Measurements from ENCODE around the gene SBF2.

DNA sequence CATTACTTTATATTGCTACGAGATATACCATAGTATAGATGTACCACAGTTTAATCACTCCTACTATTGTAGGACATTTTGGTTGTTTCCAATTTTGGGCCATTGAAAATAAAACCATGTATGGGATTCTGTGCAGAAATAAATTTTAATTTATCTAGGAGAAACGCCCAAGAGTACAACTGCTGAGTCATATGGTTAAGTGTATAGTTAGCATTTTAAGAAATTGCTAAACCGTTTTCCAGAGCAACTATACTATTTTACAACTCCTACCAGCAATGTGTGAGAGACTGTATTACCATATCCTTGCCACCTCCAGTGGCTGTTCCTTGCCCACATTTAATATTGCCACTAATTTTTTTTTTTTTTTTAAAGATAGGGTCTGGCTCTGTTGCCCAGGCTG is 163.1 kb downstream of the SBF2 start:
- TF ChIP-seq EZH2 (IDR thresholded peaks at IDR 0.05; ENCODE audit: borderline replicate concordance, low read length) = no peak
- TF ChIP-seq, protein P1, sequence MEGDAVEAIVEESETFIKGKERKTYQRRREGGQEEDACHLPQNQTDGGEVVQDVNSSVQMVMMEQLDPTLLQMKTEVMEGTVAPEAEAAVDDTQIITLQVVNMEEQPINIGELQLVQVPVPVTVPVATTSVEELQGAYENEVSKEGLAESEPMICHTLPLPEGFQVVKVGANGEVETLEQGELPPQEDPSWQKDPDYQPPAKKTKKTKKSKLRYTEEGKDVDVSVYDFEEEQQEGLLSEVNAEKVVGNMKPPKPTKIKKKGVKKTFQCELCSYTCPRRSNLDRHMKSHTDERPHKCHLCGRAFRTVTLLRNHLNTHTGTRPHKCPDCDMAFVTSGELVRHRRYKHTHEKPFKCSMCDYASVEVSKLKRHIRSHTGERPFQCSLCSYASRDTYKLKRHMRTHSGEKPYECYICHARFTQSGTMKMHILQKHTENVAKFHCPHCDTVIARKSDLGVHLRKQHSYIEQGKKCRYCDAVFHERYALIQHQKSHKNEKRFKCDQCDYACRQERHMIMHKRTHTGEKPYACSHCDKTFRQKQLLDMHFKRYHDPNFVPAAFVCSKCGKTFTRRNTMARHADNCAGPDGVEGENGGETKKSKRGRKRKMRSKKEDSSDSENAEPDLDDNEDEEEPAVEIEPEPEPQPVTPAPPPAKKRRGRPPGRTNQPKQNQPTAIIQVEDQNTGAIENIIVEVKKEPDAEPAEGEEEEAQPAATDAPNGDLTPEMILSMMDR (IDR thresholded peaks at IDR 0.05; ENCODE audit: low read length) = no peak

All from OCI-LY1 (cell line).